ENCODE data around the gene KRT6A. TPM values are rescaled to one million over a fixed set of nuclear protein-coding genes. Genes with fewer than 3 reads are reported as not detected.
A peak's percentile ranks its signal among the peaks of the same experiment; 100 is the strongest.

KRT6A gene
- total and polyA plus RNA-seq, 12 donors: 0.24 to 2.7 (median 0.66) TPM; not detected in 8

GRCh38 chr12:52524898-52525591, 32.0 kb upstream of the KRT6A start:
- 79 to 88% (median 88%) methylated on average over 5 of the region's 5 CpGs for WGBS, 4 donors
- Histone ChIP-seq H3K27ac (no peak overlapping the region), H3K27me3 (no peaks in the 10 kb centered on the region), H3K4me1 (replicated peaks in 1 of 2) (no peaks in the 10 kb centered on the region), H3K36me3 (replicated peaks in 1 of 2) (no peaks in the 10 kb centered on the region), H3K4me3 (no peak overlapping the region), H3K9me3 (replicated peaks in 1 of 3) (no peaks in the 10 kb centered on the region)
- TF ChIP-seq CTCF (IDR thresholded peaks at IDR 0.05) (no peak), POLR2A (IDR thresholded peaks at IDR 0.05) (no peak)
- peak in 2 of 7 donors; percentile 1 to 5 for DNase-seq
- intact Hi-C loops (cut with DNase I): no loop called here

GRCh38 chr12:52524241-52524897, 31.3 kb upstream of the KRT6A start:
- H3K27ac ChIP-seq: no peak overlapping the region
- intact Hi-C loops (cut with DNase I): no loop called here
- H3K4me1 ChIP-seq (replicated peaks in 1 of 2): no peaks in the 10 kb centered on the region
- no peaks in the 10 kb centered on the region for H3K27me3 ChIP-seq
- no peak overlapping the region for H3K4me3 ChIP-seq
- peak in 3 of 7 donors; percentile 6 to 18 (median 7) for DNase-seq
- H3K36me3 ChIP-seq (replicated peaks in 1 of 2): no peaks in the 10 kb centered on the region
- H3K9me3 ChIP-seq (replicated peaks in 1 of 3): no peaks in the 10 kb centered on the region
- WGBS, 4 donors: 62 to 79% (median 71%) methylated on average over 3 to 6 of the region's 6 CpGs
- TF ChIP-seq POLR2A (IDR thresholded peaks at IDR 0.05) (no peak), CTCF (IDR thresholded peaks at IDR 0.05) (no peak)

GRCh38 chr12:52523824-52524223, 30.8 kb upstream of the KRT6A start:
- Histone ChIP-seq H3K36me3 (replicated peaks in 1 of 2) (no peaks in the 10 kb centered on the region), H3K4me3 (no peak overlapping the region), H3K9me3 (replicated peaks in 1 of 3) (no peaks in the 10 kb centered on the region), H3K4me1 (replicated peaks in 1 of 2) (no peaks in the 10 kb centered on the region), H3K27ac (no peak overlapping the region), H3K27me3 (no peaks in the 10 kb centered on the region)
- WGBS, 4 donors: 92 to 94% (median 93%) methylated on average over 2 to 4 of the region's 4 CpGs
- intact Hi-C loops (cut with DNase I): no loop called here
- DNase-seq: peak in 1 of 7 donors; percentile 8
- no peak for TF ChIP-seq POLR2A (IDR thresholded peaks at IDR 0.05)

GRCh38 chr12:52522346-52523011, 29.4 kb upstream of the KRT6A start:
- Histone ChIP-seq H3K4me1 (replicated peaks in 1 of 2) (no peaks in the 10 kb centered on the region), H3K27me3 (no peaks in the 10 kb centered on the region), H3K36me3 (replicated peaks in 1 of 2) (no peaks in the 10 kb centered on the region), H3K27ac (no peak overlapping the region), H3K4me3 (no peak overlapping the region), H3K9me3 (replicated peaks in 1 of 3) (no peaks in the 10 kb centered on the region)
- 69 to 84% (median 71%) methylated on average over 8 to 10 of the region's 10 CpGs for WGBS, 4 donors
- intact Hi-C loops (cut with DNase I): no loop called here
- peak in 3 of 7 donors; percentile 5 to 41 (median 9) for DNase-seq
- TF ChIP-seq CTCF (IDR thresholded peaks at IDR 0.05) (no peak), POLR2A (IDR thresholded peaks at IDR 0.05) (no peak)

All from adrenal gland (tissue), 12 donors.